Endothelial cell of umbilical vein (primary cell): ENCODE results near the gene UBASH3A. TPM values are rescaled to one million over a fixed set of nuclear protein-coding genes. Genes with fewer than 3 reads are reported as not detected.

Experiments
- BruUV-seq: library from RNA; stranded (reverse); fragments of 400-500 nt; replicated peaks from 2 replicates; lab custom pipeline; 2021; lab: Mats Ljungman, UMichigan
- CTCF ChIA-PET: fragments of 300-600, 350-600 bp; sonication (Branson Sonifier 250); formaldehyde crosslinking; loops from one replicate; lab custom pipeline; 2021; ENCODE audit warnings: antibody characterized with exemption, inconsistent platforms; lab: Charles Lee
- POLR2A ChIA-PET: fragments of 300-600, 350-600 bp; sonication (Branson Sonifier 250); formaldehyde crosslinking; loops from one replicate; lab custom pipeline; 2021; ENCODE audit warnings: antibody characterized with exemption, inconsistent platforms; lab: Charles Lee
- DNase-seq: peaks from one replicate; pipeline ENCODE4 v3.0.0-alpha.2; 2011; ENCODE audit warnings: low read depth, low spot score
- FAIRE-seq: peaks from 2 replicates; lab custom pipeline; 2011; peaks lifted over from hg19 to GRCh38; lab: Jason Lieb, UNC
- H2AFZ ChIP-seq: 2 replicates; pipeline ENCODE4 v1.6.0; 2012; ENCODE audit warnings: low read depth, low read length, control low read depth, inconsistent platforms
- H3K27ac ChIP-seq: 2 replicates; pipeline ENCODE4 v1.5.1; 2011; ENCODE audit warnings: low read depth, mild to moderate bottlenecking, control low read depth, low read length, moderate library complexity; ENCODE audit not compliant: insufficient read depth
- H3K27me3 ChIP-seq, 2 experiments: 2 replicates each; pipeline versions ENCODE4 v1.6.0 to v1.6.1; 2011; ENCODE audit warnings: low read length in 2 of 2, mixed read lengths in 1 of 2; ENCODE audit not compliant: control insufficient read depth in 2 of 2, insufficient read depth in 2 of 2
- H3K36me3 ChIP-seq, 2 experiments: 2 replicates in 1 of 2; 3 replicates in 1 of 2; pipeline ENCODE4 v1.5.1; 2011; ENCODE audit warnings: low read length in 2 of 2, mild to moderate bottlenecking in 1 of 2, moderate library complexity in 1 of 2; ENCODE audit not compliant: control insufficient read depth in 2 of 2, insufficient read depth in 2 of 2; ENCODE audit errors: extremely low read depth in 1 of 2
- H3K4me1 ChIP-seq: 3 replicates; pipeline ENCODE4 v1.5.1; 2011; ENCODE audit warnings: mild to moderate bottlenecking, low read length; ENCODE audit not compliant: control insufficient read depth, insufficient read depth; ENCODE audit errors: extremely low read depth
- H3K4me2 ChIP-seq: 2 replicates; pipeline ENCODE4 v1.6.1; 2011; ENCODE audit warnings: low read length, control low read depth, mixed read lengths; ENCODE audit not compliant: insufficient read depth
- H3K4me3 ChIP-seq, 3 experiments: fragments of 200-600 bp in 1 of 3; sonication (generic), shearing (Covaris generic) in 1 of 3; replicated peaks in 1 of 3; 2 replicates each; pipeline ENCODE4 v1.5.1; 2011 to 2016; ENCODE audit warnings: control low read depth in 3 of 3, low read length in 3 of 3, mild to moderate bottlenecking in 2 of 3, inconsistent platforms in 1 of 3, low read depth in 1 of 3, moderate library complexity in 1 of 3; ENCODE audit not compliant: insufficient read depth in 1 of 3
- H3K79me2 ChIP-seq: 2 replicates; pipeline ENCODE4 v1.6.0; 2012; ENCODE audit warnings: low read length, inconsistent platforms; ENCODE audit not compliant: control insufficient read depth, insufficient read depth
- H3K9ac ChIP-seq: replicated peaks from 2 replicates; pipeline ENCODE3; 2011; ENCODE audit warnings: low read length, control low read depth; ENCODE audit not compliant: insufficient read depth; ENCODE audit errors: extremely low read depth
- H3K9me1 ChIP-seq: replicated peaks from 3 replicates; pipeline ENCODE4 v1.6.0; 2011; ENCODE audit warnings: mild to moderate bottlenecking, low read length; ENCODE audit not compliant: control insufficient read depth, insufficient read depth; ENCODE audit errors: extremely low read depth
- H3K9me3 ChIP-seq: replicated peaks from 2 replicates; pipeline ENCODE4 v1.5.1; 2012; ENCODE audit warnings: low read length, inconsistent platforms; ENCODE audit not compliant: control insufficient read depth, insufficient read depth
- H4K20me1 ChIP-seq: replicated peaks from 2 replicates; pipeline ENCODE3; 2011; ENCODE audit warnings: mild to moderate bottlenecking, low read length; ENCODE audit not compliant: control insufficient read depth, insufficient read depth; ENCODE audit errors: extremely low read depth
- EZH2 ChIP-seq: IDR thresholded peaks from 2 replicates; pipeline ENCODE4 v1.6.1; 2012; ENCODE audit warnings: borderline replicate concordance, low read depth, mild to moderate bottlenecking, moderate library complexity, low read length, inconsistent platforms; ENCODE audit not compliant: severe bottlenecking
- FOS ChIP-seq: IDR thresholded peaks from 2 replicates; pipeline ENCODE4 v1.6.1; 2011; ENCODE audit warnings: mild to moderate bottlenecking, low read length, moderate library complexity, borderline replicate concordance; ENCODE audit not compliant: insufficient read depth
- GATA2 ChIP-seq: IDR thresholded peaks from 2 replicates; pipeline ENCODE4 v1.7.0; 2011; ENCODE audit warnings: low read depth, mild to moderate bottlenecking, moderate library complexity, mixed read lengths, low read length; ENCODE audit not compliant: insufficient read length, insufficient read depth
- JUN ChIP-seq: IDR thresholded peaks from 2 replicates; pipeline ENCODE4 v1.6.1; 2011; ENCODE audit warnings: borderline replicate concordance, low read depth; ENCODE audit not compliant: insufficient read length, insufficient read depth
- MYC ChIP-seq: IDR thresholded peaks from one replicate; pipeline ENCODE4 v1.6.1; 2011; ENCODE audit warnings: mild to moderate bottlenecking, low read depth, low read length
- POLR2A ChIP-seq: IDR thresholded peaks from 2 replicates; pipeline ENCODE4 v1.6.1; 2012; ENCODE audit warnings: low read depth, mild to moderate bottlenecking, control low read depth, low read length
- POLR2AphosphoS5 ChIP-seq: IDR thresholded peaks from 2 replicates; pipeline ENCODE4 v1.6.1; 2012; ENCODE audit warnings: low read depth, mild to moderate bottlenecking, control low read depth, low read length, moderate library complexity; ENCODE audit not compliant: insufficient read depth
- dilution Hi-C: fragments of 300-500 bp; cut with MboI; formaldehyde crosslinking; loops from one replicate; pipeline ENCODE4 v1.15.0; 2019; ENCODE audit warnings: low sequenced_read_pairs; ENCODE audit not compliant: extremely low pct_ligation_motif_present
- intact Hi-C: fragments of 100-400 bp; cut with micrococcal nuclease; formaldehyde crosslinking; loops from one replicate; pipeline ENCODE4 v1.10.0; 2022
- polyA plus RNA-seq, 4 experiments: library from polyadenylated mRNA; depleted of rRNA in 3 of 4; stranded (reverse) in 3 of 4; unstranded in 1 of 4; fragments of >200 nt; gene quantifications; 2 replicates each; pipeline versions ENCODE4 v1.2.1 to v1.2.3, GENCODE V29; 2011 to 2012; ENCODE audit warnings: missing spikeins in 1 of 4
- total RNA-seq: library from RNA; stranded (reverse); gene quantifications from 2 replicates; pipeline ENCODE4 v1.2.3, GENCODE V29; 2021
- TF ChIP-seq, protein P1 (sequence below): IDR thresholded peaks from 2 replicates; pipeline ENCODE4 v1.6.1; 2011; ENCODE audit not compliant: insufficient read depth, insufficient read length
- TF ChIP-seq, protein P2 (sequence below), 2 donors: IDR thresholded peaks; 1 replicate in 1 of 2; 2 replicates in 1 of 2; pipeline ENCODE4 v1.5.1; 2011; ENCODE audit warnings: low read length in 2 of 2, mild to moderate bottlenecking in 2 of 2, moderate library complexity in 2 of 2, control low read depth in 1 of 2, inconsistent platforms in 1 of 2, low read depth in 1 of 2; ENCODE audit not compliant: insufficient read depth in 1 of 2; ENCODE audit errors: extremely low read depth in 1 of 2

Gene UBASH3A
- total and polyA plus RNA-seq, 2 donors (not counting 3 experiments of a cell fraction or from before 2014, with no cell fraction given), result not detected

DNA sequence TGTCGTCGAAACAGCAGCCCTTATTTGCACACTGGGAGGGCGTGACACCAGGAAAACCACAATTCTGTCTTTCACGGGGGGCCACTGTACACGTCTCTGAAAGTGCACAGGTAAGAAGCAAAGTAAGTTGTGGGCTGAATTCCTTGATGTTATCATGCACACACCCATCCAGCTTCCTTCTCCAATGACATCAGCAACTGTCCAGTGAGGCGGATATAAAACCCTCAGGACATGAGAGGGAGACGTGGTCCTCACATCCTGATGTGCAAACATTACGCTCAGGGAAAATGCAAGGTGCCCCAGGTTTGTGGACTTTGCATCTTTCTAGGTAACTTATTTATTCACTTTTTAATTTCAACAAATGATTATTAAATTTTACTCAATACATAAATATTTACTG, 40.4 kb upstream of the UBASH3A start:
- dilution Hi-C loops, result no loop called here
- FAIRE-seq, result no peak

More for the DNA sequence above, 40.4 kb upstream of the UBASH3A start:
- no peaks in the 10 kb centered on the region for H3K9me1 ChIP-seq
- no peak overlapping the region for H3K4me2 ChIP-seq
- CTCF ChIA-PET, result interaction anchor here (0.7 kb wide), 1 partner anchor 37 kb away, joined by 4 read pairs; no protein-coding TSS in a partner anchor
- no peak overlapping the region for H3K27ac ChIP-seq
- BruUV-seq, result no TSS peak
- POLR2A ChIA-PET, result no interaction called here
- TF ChIP-seq, protein P1, sequence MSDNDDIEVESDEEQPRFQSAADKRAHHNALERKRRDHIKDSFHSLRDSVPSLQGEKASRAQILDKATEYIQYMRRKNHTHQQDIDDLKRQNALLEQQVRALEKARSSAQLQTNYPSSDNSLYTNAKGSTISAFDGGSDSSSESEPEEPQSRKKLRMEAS, result no peak
- TF ChIP-seq POLR2A (no peak), POLR2AphosphoS5 (no peak), JUN (no peak), GATA2 (no peak), FOS (no peak), MYC (no peak), EZH2 (no peak)
- TF ChIP-seq, protein P2, sequence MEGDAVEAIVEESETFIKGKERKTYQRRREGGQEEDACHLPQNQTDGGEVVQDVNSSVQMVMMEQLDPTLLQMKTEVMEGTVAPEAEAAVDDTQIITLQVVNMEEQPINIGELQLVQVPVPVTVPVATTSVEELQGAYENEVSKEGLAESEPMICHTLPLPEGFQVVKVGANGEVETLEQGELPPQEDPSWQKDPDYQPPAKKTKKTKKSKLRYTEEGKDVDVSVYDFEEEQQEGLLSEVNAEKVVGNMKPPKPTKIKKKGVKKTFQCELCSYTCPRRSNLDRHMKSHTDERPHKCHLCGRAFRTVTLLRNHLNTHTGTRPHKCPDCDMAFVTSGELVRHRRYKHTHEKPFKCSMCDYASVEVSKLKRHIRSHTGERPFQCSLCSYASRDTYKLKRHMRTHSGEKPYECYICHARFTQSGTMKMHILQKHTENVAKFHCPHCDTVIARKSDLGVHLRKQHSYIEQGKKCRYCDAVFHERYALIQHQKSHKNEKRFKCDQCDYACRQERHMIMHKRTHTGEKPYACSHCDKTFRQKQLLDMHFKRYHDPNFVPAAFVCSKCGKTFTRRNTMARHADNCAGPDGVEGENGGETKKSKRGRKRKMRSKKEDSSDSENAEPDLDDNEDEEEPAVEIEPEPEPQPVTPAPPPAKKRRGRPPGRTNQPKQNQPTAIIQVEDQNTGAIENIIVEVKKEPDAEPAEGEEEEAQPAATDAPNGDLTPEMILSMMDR (IDR thresholded peaks at IDR 0.05; ENCODE audit: extremely low read depth in 1 of 2, insufficient read depth in 1 of 2, low read depth in 1 of 2, low read length in 2 of 2), result no peak
- intact Hi-C loops, result no loop called here
- H3K4me3 ChIP-seq, result no peak overlapping the region
- DNase-seq, result no peak
- no peaks in the 10 kb centered on the region for H3K79me2 ChIP-seq
- no peak overlapping the region for H3K9ac ChIP-seq
- H3K4me1 ChIP-seq, result no peaks in the 10 kb centered on the region
- H2AFZ ChIP-seq, result no peak overlapping the region
- H3K9me3 ChIP-seq, result no peaks in the 10 kb centered on the region
- no peaks in the 10 kb centered on the region for H4K20me1 ChIP-seq
- peaks cover 0 to 1% of the 10 kb centered on the region in 2 experiments for H3K27me3 ChIP-seq
- no peaks in the 10 kb centered on the region for H3K36me3 ChIP-seq
